ENCODE measurements around the gene EML6. TPM values are rescaled to one million over a fixed set of nuclear protein-coding genes. Genes with fewer than 3 reads are reported as not detected.

Gene EML6
- total RNA-seq, 2 donors from 2014 or later, result 1.0 to 1.4 TPM

DNA sequence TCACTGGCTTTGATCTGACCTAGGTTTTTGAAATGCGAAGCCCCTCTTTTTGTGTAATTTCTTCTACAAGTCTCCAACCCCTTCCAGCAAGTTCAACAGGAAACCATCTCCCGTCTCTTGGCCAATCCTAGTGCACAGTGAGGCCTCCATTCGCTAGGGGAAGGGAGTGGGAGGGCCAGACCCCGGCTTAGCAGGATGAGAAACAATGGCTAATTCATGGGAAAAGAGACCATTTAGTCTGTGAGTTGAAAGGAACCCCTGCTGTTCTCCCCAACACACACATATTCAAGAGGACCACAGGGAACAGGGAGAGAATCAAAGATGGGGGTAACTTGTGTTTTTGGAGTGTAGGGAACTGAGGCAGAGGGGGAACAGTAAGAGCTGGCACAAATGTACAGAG is 243.8 kb downstream of the EML6 start:
- H3K27ac Mint-ChIP-seq, result no peak overlapping the region
- no peak for ATAC-seq (replicated peaks)
- H3K4me1 Mint-ChIP-seq, result peaks cover 18% of the 10 kb centered on the region
- H3K4me3 Mint-ChIP-seq, result no peak overlapping the region
- H3K36me3 Mint-ChIP-seq (ENCODE audit: low read depth), result peaks cover 29% of the 10 kb centered on the region
- no peaks in the 10 kb centered on the region for H3K9me3 Mint-ChIP-seq
- no peaks in the 10 kb centered on the region for H3K27me3 Mint-ChIP-seq

GRCh38 chr2:54967759-54968365 is 244.4 kb downstream of the EML6 start:
- H3K4me1 Mint-ChIP-seq, result peaks cover 18% of the 10 kb centered on the region
- peaks cover 35% of the 10 kb centered on the region for H3K36me3 Mint-ChIP-seq (ENCODE audit: low read depth)
- no peak overlapping the region for H3K4me3 Mint-ChIP-seq
- H3K27me3 Mint-ChIP-seq, result no peaks in the 10 kb centered on the region
- no peaks in the 10 kb centered on the region for H3K9me3 Mint-ChIP-seq
- no peak overlapping the region for H3K27ac Mint-ChIP-seq
- ATAC-seq (replicated peaks), result no peak

DNA sequence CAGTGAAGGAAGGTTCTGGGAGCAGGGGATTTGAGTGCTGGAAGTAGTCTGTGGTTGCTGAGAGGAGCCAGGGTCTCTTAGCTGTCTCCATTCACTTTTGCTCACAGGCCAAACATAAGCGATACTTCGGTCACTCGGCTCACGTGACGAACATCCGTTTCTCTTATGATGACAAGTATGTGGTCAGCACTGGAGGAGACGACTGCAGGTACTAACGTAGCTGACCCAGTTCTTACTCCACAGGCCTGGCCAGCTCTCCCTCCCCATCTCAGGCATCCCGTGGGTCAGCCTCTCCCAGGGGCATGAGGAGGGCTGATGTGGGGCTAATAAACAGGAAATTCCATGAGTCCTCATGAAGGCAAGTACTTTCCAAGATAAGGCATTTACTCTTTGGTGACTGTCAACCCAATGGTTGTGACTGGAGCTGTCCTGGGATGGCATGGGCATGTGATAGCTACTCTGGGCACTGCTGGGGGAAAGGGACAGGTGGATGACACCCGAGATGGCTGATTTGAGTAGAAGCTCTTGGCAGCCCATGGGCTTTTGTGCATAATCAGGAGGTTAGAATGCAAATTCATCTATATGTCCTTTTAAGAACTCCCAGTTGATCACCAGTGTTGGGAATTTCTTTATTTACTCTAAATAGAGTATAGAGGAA is 245.2 kb downstream of the EML6 start:
- ATAC-seq (replicated peaks), result no peak
- H3K9me3 Mint-ChIP-seq, result no peaks in the 10 kb centered on the region
- no peak overlapping the region for H3K27ac Mint-ChIP-seq
- peaks cover 44% of the 10 kb centered on the region for H3K36me3 Mint-ChIP-seq (ENCODE audit: low read depth)
- H3K27me3 Mint-ChIP-seq, result no peaks in the 10 kb centered on the region
- H3K4me1 Mint-ChIP-seq, result peaks cover 18% of the 10 kb centered on the region
- no peak overlapping the region for H3K4me3 Mint-ChIP-seq

GRCh38 chr2:54969295-54969939 is 246.0 kb downstream of the EML6 start:
- no peaks in the 10 kb centered on the region for H3K27me3 Mint-ChIP-seq
- H3K9me3 Mint-ChIP-seq, result no peaks in the 10 kb centered on the region
- H3K4me1 Mint-ChIP-seq, result peaks cover 18% of the 10 kb centered on the region
- no peak for ATAC-seq (replicated peaks)
- H3K4me3 Mint-ChIP-seq, result no peak overlapping the region
- H3K36me3 Mint-ChIP-seq (ENCODE audit: low read depth), result peaks cover 46% of the 10 kb centered on the region
- no peak overlapping the region for H3K27ac Mint-ChIP-seq

- no peak overlapping the region for H3K4me3 Mint-ChIP-seq
- no peak for ATAC-seq (replicated peaks)
- no peak overlapping the region for H3K27ac Mint-ChIP-seq
- H3K27me3 Mint-ChIP-seq, result no peaks in the 10 kb centered on the region
- H3K9me3 Mint-ChIP-seq, result no peaks in the 10 kb centered on the region
- peaks cover 17% of the 10 kb centered on the region for H3K4me1 Mint-ChIP-seq
- peaks cover 46% of the 10 kb centered on the region for H3K36me3 Mint-ChIP-seq (ENCODE audit: low read depth)
Observed at GRCh38 chr2:54969940-54970338, 246.5 kb downstream of the EML6 start.

DNA sequence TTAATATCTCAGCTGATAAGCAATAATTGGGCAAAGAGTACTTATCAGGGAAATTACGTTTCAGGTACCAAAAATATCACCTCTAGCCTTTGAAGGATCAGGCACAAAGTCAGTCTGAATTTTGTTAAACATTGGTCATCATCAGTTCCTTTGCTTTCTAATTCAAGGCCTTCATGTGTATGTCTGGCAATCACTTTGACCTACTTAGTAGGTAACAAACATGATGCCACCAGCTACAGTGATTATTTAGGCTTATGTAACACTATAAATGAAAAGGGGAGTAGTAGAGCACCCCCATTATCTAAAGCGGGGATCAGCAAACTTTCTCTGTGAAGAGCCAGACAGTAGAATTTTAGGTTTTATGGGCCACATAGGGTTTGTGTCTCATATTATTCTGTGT is 251.7 kb downstream of the EML6 start:
- Mint-ChIP-seq H3K9me3 (no peaks in the 10 kb centered on the region), H3K4me1 (peaks cover 6% of the 10 kb centered on the region), H3K4me3 (no peak overlapping the region), H3K27me3 (no peaks in the 10 kb centered on the region), H3K27ac (no peak overlapping the region), H3K36me3 (ENCODE audit: low read depth) (peaks cover 60% of the 10 kb centered on the region)
- no peak for ATAC-seq (replicated peaks)

GRCh38 chr2:54975598-54976492 is 252.4 kb downstream of the EML6 start:
- no peaks in the 10 kb centered on the region for H3K27me3 Mint-ChIP-seq
- no peak overlapping the region for H3K27ac Mint-ChIP-seq
- no peak for ATAC-seq (replicated peaks)
- peaks cover 59% of the 10 kb centered on the region for H3K36me3 Mint-ChIP-seq (ENCODE audit: low read depth)
- H3K9me3 Mint-ChIP-seq, result no peaks in the 10 kb centered on the region
- no peak overlapping the region for H3K4me3 Mint-ChIP-seq
- H3K4me1 Mint-ChIP-seq, result peaks cover 6% of the 10 kb centered on the region

GRCh38 chr2:54977149-54977548 is 253.7 kb downstream of the EML6 start:
- ATAC-seq (replicated peaks), result no peak
- Mint-ChIP-seq H3K27ac (peak overlapping the region; percentile 56), H3K4me3 (no peak overlapping the region), H3K36me3 (ENCODE audit: low read depth) (peaks cover 57% of the 10 kb centered on the region), H3K27me3 (no peaks in the 10 kb centered on the region), H3K4me1 (peaks cover 6% of the 10 kb centered on the region), H3K9me3 (no peaks in the 10 kb centered on the region)

DNA sequence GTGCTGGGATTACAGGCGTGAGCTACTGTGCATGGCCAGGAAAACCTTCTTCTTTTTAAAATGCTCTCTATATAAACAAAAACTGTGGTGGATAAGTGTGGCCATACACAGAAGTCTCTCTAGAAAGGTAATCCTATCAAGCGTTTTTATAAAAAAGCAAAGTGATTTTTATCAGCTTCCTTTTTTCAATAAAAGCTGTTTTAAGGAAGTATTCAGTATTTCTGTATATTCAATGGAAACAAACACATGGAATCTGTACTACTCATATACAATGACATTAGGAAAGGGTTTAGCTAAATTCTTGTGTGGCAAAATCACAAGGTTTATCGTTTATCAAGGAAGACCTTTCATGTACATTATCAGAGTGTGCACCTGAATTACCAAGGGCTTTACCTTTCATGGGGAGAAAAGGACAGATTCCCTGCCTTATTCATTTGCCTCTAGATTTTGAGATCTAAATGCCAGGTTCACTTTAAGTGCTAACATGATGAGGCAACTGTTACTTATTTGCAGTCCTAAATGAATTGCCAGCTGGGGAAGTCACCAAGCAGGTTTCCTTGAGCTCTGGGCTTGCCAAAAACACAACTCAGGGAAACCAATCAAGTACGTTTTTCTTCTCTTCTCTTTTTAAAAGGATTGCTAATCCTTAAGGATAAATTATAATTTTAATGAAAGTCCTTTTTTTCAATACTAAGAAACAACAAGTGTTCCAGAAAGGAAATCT is 256.0 kb downstream of the EML6 start:
- Mint-ChIP-seq H3K27ac (no peak overlapping the region), H3K9me3 (no peaks in the 10 kb centered on the region), H3K4me3 (no peak overlapping the region), H3K4me1 (peaks cover 14% of the 10 kb centered on the region), H3K36me3 (ENCODE audit: low read depth) (peaks cover 61% of the 10 kb centered on the region), H3K27me3 (no peaks in the 10 kb centered on the region)
- ATAC-seq (replicated peaks), result no peak

DNA sequence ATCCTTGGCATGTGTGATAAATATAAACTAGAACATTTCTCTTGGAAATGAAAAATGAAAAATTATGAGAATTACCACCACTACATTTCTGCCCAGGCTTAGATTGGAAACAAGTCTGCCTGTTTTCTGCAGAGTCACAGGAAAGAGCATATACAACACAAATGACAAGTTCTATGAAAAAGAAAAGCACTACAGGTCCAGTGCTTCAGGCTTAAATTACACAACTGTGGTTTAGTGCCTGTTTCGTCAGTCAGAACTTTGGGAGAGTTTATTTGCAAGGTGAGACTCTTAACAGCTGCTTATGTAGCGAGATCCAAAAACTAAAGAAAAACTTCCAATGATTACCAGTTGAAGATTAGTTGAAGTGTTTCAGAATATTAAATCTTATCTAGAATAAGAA is 257.9 kb downstream of the EML6 start:
- H3K36me3 Mint-ChIP-seq (ENCODE audit: low read depth), result peaks cover 68% of the 10 kb centered on the region
- no peaks in the 10 kb centered on the region for H3K27me3 Mint-ChIP-seq
- H3K4me1 Mint-ChIP-seq, result peaks cover 20% of the 10 kb centered on the region
- H3K9me3 Mint-ChIP-seq, result no peaks in the 10 kb centered on the region
- H3K27ac Mint-ChIP-seq, result no peak overlapping the region
- no peak overlapping the region for H3K4me3 Mint-ChIP-seq
- ATAC-seq (replicated peaks), result no peak

GRCh38 chr2:54983345-54984220 is 260.1 kb downstream of the EML6 start:
- peaks cover 17% of the 10 kb centered on the region for H3K4me1 Mint-ChIP-seq
- no peak for ATAC-seq (replicated peaks)
- no peaks in the 10 kb centered on the region for H3K9me3 Mint-ChIP-seq
- no peaks in the 10 kb centered on the region for H3K27me3 Mint-ChIP-seq
- H3K4me3 Mint-ChIP-seq, result no peak overlapping the region
- peaks cover 63% of the 10 kb centered on the region for H3K36me3 Mint-ChIP-seq (ENCODE audit: low read depth)
- peak overlapping the region; percentile 30 for H3K27ac Mint-ChIP-seq

- Mint-ChIP-seq H3K27ac (no peak overlapping the region), H3K27me3 (no peaks in the 10 kb centered on the region), H3K9me3 (no peaks in the 10 kb centered on the region), H3K4me1 (peaks cover 20% of the 10 kb centered on the region), H3K4me3 (no peak overlapping the region), H3K36me3 (ENCODE audit: low read depth) (peaks cover 63% of the 10 kb centered on the region)
- ATAC-seq (replicated peaks), result no peak
Observed at GRCh38 chr2:54984476-54984875, 261.0 kb downstream of the EML6 start.

GRCh38 chr2:54986264-54986663 is 262.8 kb downstream of the EML6 start:
- Mint-ChIP-seq H3K36me3 (ENCODE audit: low read depth) (peaks cover 53% of the 10 kb centered on the region), H3K27ac (no peak overlapping the region), H3K27me3 (no peaks in the 10 kb centered on the region), H3K4me3 (no peak overlapping the region), H3K4me1 (peaks cover 22% of the 10 kb centered on the region), H3K9me3 (no peaks in the 10 kb centered on the region)
- ATAC-seq (replicated peaks), result no peak
